ENCODE data around the gene PPP1R1B.

PPP1R1B gene

GRCh38 chr17:39615434-39615833 is 11.3 kb upstream of the PPP1R1B start:
- DNase-seq (ENCODE audit: low spot score) = no peak

DNA sequence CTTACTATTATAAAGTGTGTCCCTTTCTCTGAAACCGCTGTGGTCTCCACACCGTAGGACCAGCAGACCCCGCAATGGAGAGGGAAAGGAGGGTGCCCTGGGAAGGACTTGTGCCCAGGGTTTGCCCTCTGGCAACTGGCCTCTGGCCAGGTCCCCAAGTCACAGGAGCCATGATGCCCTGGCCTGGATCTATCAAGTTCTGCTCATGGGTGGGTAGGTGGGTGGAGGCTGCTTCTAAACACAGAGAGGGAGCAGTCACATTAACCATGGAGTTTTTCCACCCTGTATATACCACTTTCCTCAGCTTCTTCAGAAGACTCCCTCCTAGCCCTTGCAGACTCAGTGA is 9.7 kb upstream of the PPP1R1B start:
- DNase-seq (ENCODE audit: low spot score) = no peak

DNA sequence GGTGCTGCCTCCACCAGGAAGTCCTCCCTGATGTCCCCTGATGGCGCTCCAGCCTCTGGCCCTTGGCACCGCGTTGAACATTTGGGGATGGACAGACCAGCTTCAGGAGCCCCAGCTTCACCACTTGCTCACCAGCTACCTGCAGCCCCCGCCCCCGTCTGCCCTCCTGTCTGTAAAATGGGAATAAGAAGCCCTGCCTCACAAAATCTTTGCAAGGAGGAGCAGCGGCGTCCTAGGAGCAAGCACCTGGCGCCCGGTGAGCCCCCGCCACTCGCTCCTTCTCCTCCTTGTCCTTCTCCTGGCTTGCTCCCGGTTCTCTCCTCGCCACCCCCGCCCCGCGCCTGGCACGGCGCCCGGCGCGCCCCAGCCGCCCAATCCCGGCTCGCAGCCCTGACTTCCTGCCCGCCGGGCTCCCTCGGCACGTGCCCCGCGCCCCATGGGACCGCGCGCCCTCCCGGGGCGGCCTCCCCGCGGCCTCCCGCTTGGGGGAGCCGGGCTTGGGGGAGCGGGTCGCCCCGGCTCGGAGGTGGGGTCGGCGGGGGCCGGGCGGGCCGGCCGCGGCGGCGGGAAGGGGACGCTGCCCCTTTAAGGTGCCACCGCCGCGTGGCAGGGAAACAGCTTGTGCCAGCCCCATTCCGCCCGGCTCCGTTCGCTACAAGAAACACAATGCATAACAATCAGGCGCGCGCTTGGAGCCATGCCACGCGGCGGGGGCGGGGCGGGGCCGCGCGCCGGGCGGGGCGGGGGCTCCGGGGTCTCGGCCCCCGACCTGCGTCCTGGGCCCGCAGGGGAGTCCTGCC is 9.1 kb upstream of the PPP1R1B start:
- peak; percentile 46 for DNase-seq (ENCODE audit: low spot score)

DNA sequence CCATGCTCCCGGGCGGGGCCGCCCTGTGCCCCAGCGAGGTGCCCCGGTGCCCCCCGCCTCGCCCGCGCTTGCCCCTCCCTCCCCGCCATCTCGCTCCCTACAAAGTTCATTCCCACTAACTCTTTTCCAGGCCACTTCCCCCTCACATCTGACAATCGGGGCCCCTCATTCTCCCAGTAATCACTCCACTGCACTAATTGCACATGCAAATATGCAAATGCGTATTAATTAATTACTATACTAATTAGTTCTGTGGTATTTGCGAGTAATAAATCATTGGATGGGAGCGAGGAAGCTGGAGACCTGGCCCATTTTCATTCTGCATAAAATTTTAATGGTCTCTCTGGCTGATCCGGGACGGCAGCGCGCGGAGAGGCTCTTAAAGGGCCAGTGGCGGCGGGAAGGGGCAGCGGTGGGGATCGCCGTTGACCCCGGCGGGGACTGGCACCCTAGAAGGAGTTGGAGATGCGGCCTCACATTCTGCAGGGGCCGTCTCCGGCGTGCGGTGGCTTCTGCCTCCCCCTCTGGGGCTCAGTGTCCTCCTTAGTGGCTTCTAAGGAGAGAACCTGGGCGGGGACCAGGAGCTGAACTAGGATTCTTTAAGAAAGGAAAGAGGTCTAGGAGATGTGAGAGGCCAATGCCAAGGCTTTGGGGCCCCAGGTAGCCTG is 8.4 kb upstream of the PPP1R1B start:
- no peak for DNase-seq (ENCODE audit: low spot score)

- DNase-seq (ENCODE audit: low spot score) = no peak
These were observed 7.6 kb upstream of the PPP1R1B start for GRCh38 chr17:39618956-39619785.

GRCh38 chr17:39619786-39620101 is 7.0 kb upstream of the PPP1R1B start:
- DNase-seq (ENCODE audit: low spot score) = no peak

GRCh38 chr17:39621523-39622379 is 5.0 kb upstream of the PPP1R1B start:
- DNase-seq (ENCODE audit: low spot score) = peak; percentile 88

GRCh38 chr17:39622380-39623006 is 4.3 kb upstream of the PPP1R1B start:
- peak; percentile 64 for DNase-seq (ENCODE audit: low spot score)

DNA sequence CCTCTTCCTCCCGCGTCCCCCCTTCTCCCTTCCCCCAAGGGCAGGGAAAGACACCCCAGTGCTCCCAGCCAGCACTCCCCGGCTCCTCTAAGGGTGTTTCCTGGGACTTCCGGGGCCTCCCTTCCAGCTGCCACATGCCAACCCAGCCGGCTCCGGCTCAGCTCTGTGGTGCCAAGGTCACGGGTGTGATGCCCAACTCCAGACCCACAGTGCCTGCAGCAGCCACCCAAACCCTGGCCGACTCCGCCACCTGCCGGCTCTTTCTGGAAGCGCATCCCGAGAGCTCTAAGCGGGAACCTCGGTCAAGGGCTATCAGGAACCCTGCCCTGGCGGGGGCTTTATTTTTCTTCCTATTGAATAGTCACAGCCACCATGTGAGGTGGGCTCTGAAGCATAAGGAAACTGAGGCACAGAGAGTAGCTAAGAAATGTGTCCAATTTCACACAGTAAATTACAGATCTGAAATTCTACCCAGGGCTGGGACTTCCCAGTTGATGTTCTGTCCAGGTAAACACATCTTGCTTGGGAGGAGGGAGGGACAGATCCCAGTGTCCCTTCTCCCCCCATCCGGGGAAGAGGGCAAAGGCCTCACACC is 3.3 kb upstream of the PPP1R1B start:
- peak; percentile 88 for DNase-seq (ENCODE audit: low spot score)

GRCh38 chr17:39624313-39624712 is 2.4 kb upstream of the PPP1R1B start:
- no peak for DNase-seq (ENCODE audit: low spot score)

GRCh38 chr17:39625198-39625785 is 1.5 kb upstream of the PPP1R1B start:
- DNase-seq (ENCODE audit: low spot score) = no peak

DNA sequence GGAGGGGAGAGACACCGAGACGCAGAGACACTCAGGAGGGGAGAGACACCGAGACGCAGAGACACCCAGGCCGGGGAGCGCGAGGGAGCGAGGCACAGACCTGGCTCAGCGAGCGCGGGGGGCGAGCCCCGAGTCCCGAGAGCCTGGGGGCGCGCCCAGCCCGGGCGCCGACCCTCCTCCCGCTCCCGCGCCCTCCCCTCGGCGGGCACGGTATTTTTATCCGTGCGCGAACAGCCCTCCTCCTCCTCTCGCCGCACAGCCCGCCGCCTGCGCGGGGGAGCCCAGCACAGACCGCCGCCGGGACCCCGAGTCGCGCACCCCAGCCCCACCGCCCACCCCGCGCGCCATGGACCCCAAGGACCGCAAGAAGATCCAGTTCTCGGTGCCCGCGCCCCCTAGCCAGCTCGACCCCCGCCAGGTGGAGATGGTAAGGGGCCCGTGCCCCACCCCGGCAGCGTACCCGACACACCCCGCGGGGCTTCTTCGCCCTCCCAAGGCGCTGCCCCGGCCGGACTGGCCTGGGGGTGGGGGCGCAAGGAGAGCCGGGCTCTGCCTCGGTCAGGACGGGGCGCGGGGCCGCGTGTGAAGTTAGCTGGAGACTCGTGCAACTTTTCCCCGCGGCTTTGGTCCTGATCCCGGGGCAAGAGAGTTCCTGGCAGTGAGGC is 427 bp downstream of the PPP1R1B start:
- DNase-seq (ENCODE audit: low spot score) = no peak

- no peak for DNase-seq (ENCODE audit: low spot score)
These were observed 1.2 kb downstream of the PPP1R1B start for GRCh38 chr17:39627712-39628516.

DNA sequence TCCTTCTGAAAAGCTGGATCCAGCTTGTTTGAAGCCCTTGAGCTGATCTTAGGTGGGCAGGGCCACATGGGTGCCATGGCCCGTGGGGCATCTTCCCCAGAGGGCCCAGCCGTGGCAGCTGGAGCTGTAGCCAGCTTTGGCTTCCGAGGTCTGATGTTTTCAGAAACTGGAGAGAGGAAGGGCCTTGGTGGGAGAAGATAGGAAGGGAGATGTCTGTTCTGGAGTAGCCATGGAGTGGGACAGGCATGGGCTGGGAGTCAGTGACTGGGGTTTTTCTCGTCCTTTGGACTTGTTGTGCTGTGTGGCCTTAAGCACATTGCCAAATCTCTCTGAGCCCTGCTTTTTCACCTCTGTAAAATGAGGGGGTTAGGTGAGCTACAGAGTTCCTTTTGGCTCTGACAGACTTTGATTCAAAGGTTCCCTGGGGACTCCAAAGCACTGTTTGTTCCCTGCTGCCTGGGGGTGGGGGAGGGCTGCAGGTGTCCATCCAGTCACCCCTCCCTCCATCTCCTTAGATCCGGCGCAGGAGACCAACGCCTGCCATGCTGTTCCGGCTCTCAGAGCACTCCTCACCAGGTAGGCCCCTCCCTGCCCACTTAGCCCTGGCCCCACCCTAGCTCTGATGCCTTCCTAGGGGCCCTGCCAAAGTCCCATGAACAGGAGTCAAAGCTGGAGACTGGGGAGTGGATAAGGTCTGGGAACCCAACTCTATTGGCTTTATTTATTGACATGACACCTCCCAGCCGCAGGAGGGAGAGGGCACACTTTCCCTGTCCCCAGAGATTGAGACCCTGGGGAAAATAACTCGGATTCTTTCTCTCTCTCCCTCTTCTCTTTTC is 2.1 kb downstream of the PPP1R1B start:
- no peak for DNase-seq (ENCODE audit: low spot score)

- no peak for DNase-seq (ENCODE audit: low spot score)
These were observed 2.7 kb downstream of the PPP1R1B start for GRCh38 chr17:39629494-39629880.

- no peak for DNase-seq (ENCODE audit: low spot score)
These were observed 3.1 kb downstream of the PPP1R1B start for GRCh38 chr17:39629898-39630297.

DNA sequence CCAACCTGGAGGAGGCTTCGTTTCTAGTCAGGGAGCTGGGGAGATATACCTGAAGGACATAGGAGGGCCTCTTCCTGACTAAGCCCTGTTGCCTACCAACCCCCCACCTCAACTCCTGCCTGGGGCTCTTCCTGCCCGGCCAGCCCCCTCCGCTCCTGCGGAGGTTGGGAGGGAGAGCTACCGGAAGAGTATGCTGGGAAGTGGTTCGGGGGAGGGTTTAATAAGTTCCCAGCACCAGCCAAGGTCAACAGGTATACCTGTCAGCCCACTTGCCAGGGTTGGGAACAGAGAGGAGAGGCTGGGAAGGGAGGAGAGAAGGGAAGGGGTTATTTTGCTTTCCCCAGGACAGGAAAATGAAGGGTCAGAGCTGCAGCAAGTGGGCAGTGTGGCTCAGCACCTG is 4.7 kb downstream of the PPP1R1B start:
- no peak for DNase-seq (ENCODE audit: low spot score)

DNA sequence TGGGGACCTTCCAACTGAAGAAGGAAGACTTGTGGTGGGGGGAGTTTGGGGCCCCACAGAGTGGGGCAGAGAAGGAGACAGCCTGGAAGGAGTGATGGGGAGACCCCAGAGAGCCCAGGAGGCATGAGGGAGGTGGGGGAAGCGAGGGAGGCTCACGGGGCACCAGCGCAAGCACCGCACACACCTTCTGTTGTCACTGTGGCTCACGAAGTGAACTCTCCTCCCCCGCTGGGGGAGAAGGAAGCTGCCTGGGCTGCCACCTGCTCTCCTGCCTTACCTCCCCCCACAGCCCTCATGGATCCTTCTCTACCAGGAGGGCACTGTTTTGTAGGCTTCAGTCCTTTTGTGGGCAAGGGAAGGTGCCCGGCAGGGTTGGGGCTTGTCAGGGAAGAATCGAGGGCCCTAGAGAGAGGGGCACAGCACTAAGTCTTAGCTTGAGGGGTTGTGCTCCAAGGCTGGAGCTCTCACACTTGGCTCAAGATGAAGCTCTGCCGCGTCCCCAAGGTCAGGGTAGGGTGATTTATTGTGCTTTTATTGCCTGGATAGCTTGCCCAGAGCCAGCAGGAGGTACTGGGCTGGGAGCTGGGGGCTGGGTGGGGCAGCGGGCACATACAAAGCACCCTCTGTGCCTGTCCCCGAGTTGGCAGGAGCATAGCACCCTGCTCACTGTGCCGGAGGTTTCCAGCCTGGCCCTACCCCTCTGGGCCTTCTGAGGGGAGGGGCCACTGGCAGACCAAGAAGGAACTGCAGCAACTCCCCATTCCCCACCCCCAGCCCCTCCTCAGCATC is 5.6 kb downstream of the PPP1R1B start:
- no peak for DNase-seq (ENCODE audit: low spot score)
